Right lobe of liver (tissue), 4 donors: Measurements from ENCODE around the gene MUC5B.
"Not testable (repeated sequence)": the region's sequence is repeated elsewhere in the genome, so short reads cannot be mapped to it uniquely, and the experiment has no call there.

Experiments
- CTCF ChIP-seq, 4 donors: fragments of 200-600 bp in 3 of 4; fragments of 450-650 bp in 1 of 4; IDR thresholded peaks; one replicate each; pipeline versions ENCODE4 v1.5.1 to v1.8.0; 2016 to 2022; ENCODE audit warnings: antibody characterized with exemption in 4 of 4, mild to moderate bottlenecking in 2 of 4
- POLR2A ChIP-seq: fragments of 450-650 bp; IDR thresholded peaks from one replicate; pipeline ENCODE4 v1.6.1; 2017; ENCODE audit warnings: antibody characterized with exemption, mild to moderate bottlenecking
- donor health status: DM: no; HTN: no; CAD: no.
- donor health status: DM: no; HTN: no; CAD: no.
- donor health status: DM: no; HTN: yes; CAD: no.

- TF ChIP-seq POLR2A; CTCF (IDR thresholded peaks at IDR 0.05): not testable (repeated sequence)
Observed at GRCh38 chr11:1244557-1244956, 21.7 kb downstream of the MUC5B start.
